GM12891 (cell line): ENCODE data around the gene GASK1B.

Experiments
- DNase-seq: peaks from one replicate; pipeline ENCODE4 v3.0.0; 2011; ENCODE audit warnings: low spot score; ENCODE audit not compliant: insufficient read length
- FAIRE-seq: peaks from 2 replicates; lab custom pipeline; 2011; peaks lifted over from hg19 to GRCh38; lab: Jason Lieb, UNC
- PAX5 ChIP-seq: IDR thresholded peaks from 2 replicates; pipeline ENCODE4 v1.6.1; 2011; ENCODE audit warnings: low read length, moderate library complexity, mild to moderate bottlenecking; ENCODE audit not compliant: insufficient read depth, severe bottlenecking
- POLR2A ChIP-seq: IDR thresholded peaks from 2 replicates; pipeline ENCODE4 v1.6.1; 2011; ENCODE audit warnings: low read depth, low read length, control low read depth
- POLR2AphosphoS5 ChIP-seq: IDR thresholded peaks from 2 replicates; pipeline ENCODE4 v1.6.1; 2011; ENCODE audit warnings: low read depth, low read length, control low read depth
- POU2F2 ChIP-seq: IDR thresholded peaks from 2 replicates; pipeline ENCODE4 v1.6.1; 2011; ENCODE audit warnings: low read depth, mild to moderate bottlenecking, control low read depth, low read length, moderate library complexity
- SPI1 ChIP-seq: IDR thresholded peaks from 2 replicates; pipeline ENCODE4 v1.6.1; 2011; ENCODE audit warnings: low read depth, low read length, control low read depth
- TAF1 ChIP-seq: IDR thresholded peaks from 2 replicates; pipeline ENCODE4 v1.6.1; 2011; ENCODE audit warnings: low read depth, low read length, control low read depth

Gene GASK1B

GRCh38 chr4:158189422-158189821 is 16.6 kb upstream of the GASK1B start:
- no peak for DNase-seq
- FAIRE-seq, result no peak
- TF ChIP-seq POLR2AphosphoS5, result no peak
- no peak for TF ChIP-seq SPI1
- TF ChIP-seq PAX5, result no peak

GRCh38 chr4:158186815-158187214 is 14.0 kb upstream of the GASK1B start:
- FAIRE-seq, result no peak
- no peak for DNase-seq
- TF ChIP-seq PAX5, result no peak
- no peak for TF ChIP-seq SPI1
- no peak for TF ChIP-seq POLR2AphosphoS5
- no peak for TF ChIP-seq TAF1
- TF ChIP-seq POLR2A, result no peak
- TF ChIP-seq POU2F2, result no peak

- TF ChIP-seq POLR2AphosphoS5 (no peak), POLR2A (no peak), PAX5 (no peak), SPI1 (no peak), TAF1 (no peak), POU2F2 (no peak)
- FAIRE-seq (no peak), DNase-seq (no peak)
Observed at GRCh38 chr4:158182736-158183135, 9.9 kb upstream of the GASK1B start.

- DNase-seq (no peak), FAIRE-seq (no peak)
- TF ChIP-seq TAF1, result no peak
- TF ChIP-seq SPI1, result no peak
- no peak for TF ChIP-seq PAX5
- TF ChIP-seq POLR2AphosphoS5, result no peak
- no peak for TF ChIP-seq POLR2A
- TF ChIP-seq POU2F2, result no peak
Observed at GRCh38 chr4:158181906-158182305, 9.1 kb upstream of the GASK1B start.

GRCh38 chr4:158179465-158179864 is 6.6 kb upstream of the GASK1B start:
- FAIRE-seq (no peak), DNase-seq (no peak)
- TF ChIP-seq POLR2AphosphoS5, result no peak
- no peak for TF ChIP-seq TAF1
- no peak for TF ChIP-seq POU2F2
- TF ChIP-seq SPI1, result no peak
- no peak for TF ChIP-seq PAX5
- TF ChIP-seq POLR2A, result no peak

- TF ChIP-seq TAF1 (no peak), POU2F2 (no peak), PAX5 (no peak), POLR2A (no peak), POLR2AphosphoS5 (no peak), SPI1 (no peak)
- DNase-seq, result no peak
Observed at GRCh38 chr4:158176776-158177175, 4.0 kb upstream of the GASK1B start.

GRCh38 chr4:158176108-158176507 is 3.3 kb upstream of the GASK1B start:
- no peak for TF ChIP-seq POU2F2
- FAIRE-seq (no peak), DNase-seq (no peak)

More at GRCh38 chr4:158176776-158177175, 4.0 kb upstream of the GASK1B start:
- FAIRE-seq, result no peak

GRCh38 chr4:158170691-158171561 is 1.9 kb downstream of the GASK1B start:
- TF ChIP-seq TAF1 (no peak), POLR2AphosphoS5 (no peak), POU2F2 (no peak), POLR2A (no peak), PAX5 (no peak), SPI1 (no peak)
- DNase-seq (no peak), FAIRE-seq (no peak)

GRCh38 chr4:158169931-158170690 is 2.7 kb downstream of the GASK1B start:
- no peak for TF ChIP-seq TAF1
- TF ChIP-seq POU2F2, result no peak
- no peak for TF ChIP-seq POLR2AphosphoS5
- TF ChIP-seq PAX5, result no peak
- TF ChIP-seq SPI1, result no peak
- no peak for TF ChIP-seq POLR2A
- DNase-seq (no peak), FAIRE-seq (no peak)

GRCh38 chr4:158169506-158169905 is 3.3 kb downstream of the GASK1B start:
- DNase-seq (no peak), FAIRE-seq (no peak)
- TF ChIP-seq TAF1 (no peak), PAX5 (no peak), POLR2A (no peak), POLR2AphosphoS5 (no peak), POU2F2 (no peak), SPI1 (no peak)
